ENCODE results near the gene NFKBIB. TPM values are rescaled to one million over a fixed set of nuclear protein-coding genes. Genes with fewer than 3 reads are reported as not detected.

The NFKBIB gene
- total RNA-seq, 1 experiment from 2014 or later = 51.2 TPM

GRCh38 chr19:38869836-38870607 lies 29.7 kb upstream of the NFKBIB start:
- Histone ChIP-seq H4K20me1 (ENCODE audit: insufficient read depth) (no peaks in the 10 kb centered on the region), H3K79me2 (ENCODE audit: insufficient read depth, low read length) (no peaks in the 10 kb centered on the region), H3K27ac (ENCODE audit: low read depth, low read length) (no peak overlapping the region), H2AFZ (ENCODE audit: low read depth, low read length, poor library complexity, severe bottlenecking) (no peak overlapping the region), H3K4me1 (ENCODE audit: control insufficient read depth in 1 of 2, insufficient read depth in 2 of 2, low read length in 2 of 2) (peaks cover 3 to 8% of the 10 kb centered on the region in 2 experiments; a peak in 3 of 4 replicates), H3K4me2 (ENCODE audit: low read length) (no peak overlapping the region), H3K4me3 (replicated peaks in 1 of 2; ENCODE audit: low read depth in 1 of 2, low read length in 2 of 2) (no peak overlapping the region), H3K9me2 (ENCODE audit: insufficient read depth) (no peaks in the 10 kb centered on the region), H3K9ac (ENCODE audit: low read length) (no peak overlapping the region), H3K27me3 (ENCODE audit: insufficient read depth, low read length) (no peaks in the 10 kb centered on the region), H3K36me3 (ENCODE audit: control insufficient read depth in 1 of 2, insufficient read depth in 2 of 2, low read length in 2 of 2) (no peaks in the 10 kb centered on the region), H3K9me3 (ENCODE audit: control insufficient read depth in 1 of 2, insufficient read depth in 1 of 2, low read depth in 1 of 2, low read length in 2 of 2) (no peaks in the 10 kb centered on the region)
- no TSS peak for BruUV-seq (replicated peaks)
- ChIA-PET RAD21 (ENCODE audit: low non-redundant PET in 1 of 2, low total read pairs in 2 of 2, uncharacterized antibody in 2 of 2, unreplicated experiment in 2 of 2) (no interaction called here), POLR2A (no interaction called here), CTCF (no interaction called here)
- DNase-seq (ENCODE audit: low read depth, low spot score) (no peak), ATAC-seq (no peak)
- TF ChIP-seq EGR1 (IDR thresholded peaks at IDR 0.05; ENCODE audit: low read depth) (no peak), ZBTB33 (IDR thresholded peaks at IDR 0.05; ENCODE audit: extremely low read depth, insufficient replicate concordance, low read length) (no peak)
- intact Hi-C loops (cut with micrococcal nuclease) = no loop called here

GRCh38 chr19:38870612-38871011 lies 29.2 kb upstream of the NFKBIB start:
- H3K36me3 ChIP-seq (ENCODE audit: control insufficient read depth in 1 of 2, insufficient read depth in 2 of 2, low read length in 2 of 2) = no peaks in the 10 kb centered on the region
- ChIA-PET CTCF (no interaction called here), POLR2A (no interaction called here), RAD21 (ENCODE audit: low non-redundant PET in 1 of 2, low total read pairs in 2 of 2, uncharacterized antibody in 2 of 2, unreplicated experiment in 2 of 2) (no interaction called here)
- no peak overlapping the region for H3K27ac ChIP-seq (ENCODE audit: low read depth, low read length)
- H3K27me3 ChIP-seq (ENCODE audit: insufficient read depth, low read length) = no peaks in the 10 kb centered on the region
- BruUV-seq (replicated peaks) = no TSS peak
- H3K9me2 ChIP-seq (ENCODE audit: insufficient read depth) = no peaks in the 10 kb centered on the region
- TF ChIP-seq REST (IDR thresholded peaks at IDR 0.05; ENCODE audit: low read depth) (no peak), EGR1 (IDR thresholded peaks at IDR 0.05; ENCODE audit: low read depth) (no peak), ZBTB33 (IDR thresholded peaks at IDR 0.05; ENCODE audit: extremely low read depth, insufficient replicate concordance, low read length) (no peak), POLR2AphosphoS5 (IDR thresholded peaks at IDR 0.05; ENCODE audit: low read depth, low read length) (no peak), CEBPB (IDR thresholded peaks at IDR 0.05; ENCODE audit: low read depth) (no peak), CBX3 (IDR thresholded peaks at IDR 0.05; ENCODE audit: low read depth) (no peak), FOSL1 (IDR thresholded peaks at IDR 0.05; ENCODE audit: low read depth) (no peak), ZFX (IDR thresholded peaks at IDR 0.05) (no peak), SRF (IDR thresholded peaks at IDR 0.05; ENCODE audit: low read depth) (no peak), RAD21 (IDR thresholded peaks at IDR 0.05; ENCODE audit: low read depth) (no peak), MAX (IDR thresholded peaks at IDR 0.05) (no peak)
- H3K9ac ChIP-seq (ENCODE audit: low read length) = no peak overlapping the region
- no peak overlapping the region for H3K4me2 ChIP-seq (ENCODE audit: low read length)
- H3K4me1 ChIP-seq (ENCODE audit: control insufficient read depth in 1 of 2, insufficient read depth in 2 of 2, low read length in 2 of 2) = peaks cover 0 to 3% of the 10 kb centered on the region in 2 experiments; a peak in 1 of 4 replicates
- no peak overlapping the region for H2AFZ ChIP-seq (ENCODE audit: low read depth, low read length, poor library complexity, severe bottlenecking)
- no peaks in the 10 kb centered on the region for H4K20me1 ChIP-seq (ENCODE audit: insufficient read depth)
- H3K4me3 ChIP-seq (replicated peaks in 1 of 2; ENCODE audit: low read depth in 1 of 2, low read length in 2 of 2) = no peak overlapping the region
- no peaks in the 10 kb centered on the region for H3K79me2 ChIP-seq (ENCODE audit: insufficient read depth, low read length)
- DNase-seq (ENCODE audit: low read depth, low spot score) (no peak), ATAC-seq (no peak)
- no peaks in the 10 kb centered on the region for H3K9me3 ChIP-seq (ENCODE audit: control insufficient read depth in 1 of 2, insufficient read depth in 1 of 2, low read depth in 1 of 2, low read length in 2 of 2)
- intact Hi-C loops (cut with micrococcal nuclease) = no loop called here
